HL-60 (cell line): ENCODE results near the gene FRAT1.

ENCODE experiments used
- CTCF ChIP-seq: IDR thresholded peaks from one replicate; pipeline ENCODE4 v1.5.1; 2011; ENCODE audit warnings: low read length, control low read depth, inconsistent platforms; ENCODE audit not compliant: insufficient read depth
- POLR2AphosphoS5 ChIP-seq: IDR thresholded peaks from 2 replicates; pipeline ENCODE4 v1.6.1; 2012; ENCODE audit warnings: low read depth
- REST ChIP-seq: IDR thresholded peaks from 2 replicates; pipeline ENCODE4 v1.6.1; 2012; ENCODE audit warnings: low read depth; ENCODE audit not compliant: insufficient replicate concordance
- SPI1 ChIP-seq: IDR thresholded peaks from 2 replicates; pipeline ENCODE4 v1.6.1; 2012; ENCODE audit warnings: low read depth, mild to moderate bottlenecking, borderline replicate concordance

- TF ChIP-seq CTCF (no peak), POLR2AphosphoS5 (no peak), SPI1 (no peak), REST (no peak)
Observed at GRCh38 chr10:97331153-97331703, 12.2 kb downstream of the FRAT1 start.
